ENCODE results near the gene INPP5A.

DNA sequence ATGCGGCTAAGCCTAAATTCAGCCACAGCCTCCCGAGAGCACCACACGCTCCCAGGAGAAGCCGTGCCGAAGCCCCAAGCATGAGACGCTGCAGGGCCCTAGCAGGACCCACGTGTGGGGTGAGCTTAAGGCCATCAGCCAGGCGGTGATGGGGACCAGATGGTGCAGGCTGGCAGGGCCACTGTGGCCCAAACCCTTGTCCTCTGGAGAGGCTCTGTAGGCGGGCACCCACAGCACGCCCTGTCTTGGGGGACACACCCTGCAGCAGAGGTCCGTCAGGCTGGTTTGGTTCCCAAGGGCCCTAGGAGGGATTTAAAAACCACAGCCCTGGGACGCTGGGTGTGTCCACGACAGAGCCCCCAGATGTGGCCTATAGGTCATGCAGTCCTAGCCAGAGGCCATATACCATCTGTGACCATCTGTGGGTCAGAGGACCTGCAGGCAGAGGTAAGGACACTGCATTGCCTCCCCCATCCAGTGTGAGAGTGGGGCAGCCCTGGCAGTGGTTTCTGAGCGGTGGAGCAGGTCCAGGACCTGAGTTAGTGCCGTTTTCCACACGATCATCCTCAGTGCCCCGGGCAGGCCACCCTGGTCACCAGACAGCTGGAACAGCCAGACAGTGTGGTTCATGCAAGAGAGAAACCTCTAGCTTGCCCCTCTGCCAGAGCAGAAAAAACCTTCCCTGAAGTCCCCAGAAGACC lies 39.6 kb upstream of the INPP5A start:
- TF ChIP-seq, protein P1, sequence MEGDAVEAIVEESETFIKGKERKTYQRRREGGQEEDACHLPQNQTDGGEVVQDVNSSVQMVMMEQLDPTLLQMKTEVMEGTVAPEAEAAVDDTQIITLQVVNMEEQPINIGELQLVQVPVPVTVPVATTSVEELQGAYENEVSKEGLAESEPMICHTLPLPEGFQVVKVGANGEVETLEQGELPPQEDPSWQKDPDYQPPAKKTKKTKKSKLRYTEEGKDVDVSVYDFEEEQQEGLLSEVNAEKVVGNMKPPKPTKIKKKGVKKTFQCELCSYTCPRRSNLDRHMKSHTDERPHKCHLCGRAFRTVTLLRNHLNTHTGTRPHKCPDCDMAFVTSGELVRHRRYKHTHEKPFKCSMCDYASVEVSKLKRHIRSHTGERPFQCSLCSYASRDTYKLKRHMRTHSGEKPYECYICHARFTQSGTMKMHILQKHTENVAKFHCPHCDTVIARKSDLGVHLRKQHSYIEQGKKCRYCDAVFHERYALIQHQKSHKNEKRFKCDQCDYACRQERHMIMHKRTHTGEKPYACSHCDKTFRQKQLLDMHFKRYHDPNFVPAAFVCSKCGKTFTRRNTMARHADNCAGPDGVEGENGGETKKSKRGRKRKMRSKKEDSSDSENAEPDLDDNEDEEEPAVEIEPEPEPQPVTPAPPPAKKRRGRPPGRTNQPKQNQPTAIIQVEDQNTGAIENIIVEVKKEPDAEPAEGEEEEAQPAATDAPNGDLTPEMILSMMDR (conservative IDR thresholded peaks at IDR 0.05; ENCODE audit: low read depth, low read length), result no peak
- no peak for TF ChIP-seq EZH2 (IDR thresholded peaks at IDR 0.05; ENCODE audit: low read length, unreplicated experiment)
- no peak for TF ChIP-seq EZH2phosphoT487 (IDR thresholded peaks at IDR 0.05; ENCODE audit: borderline replicate concordance, low read length)

All from PC-3 (cell line).